LNCaP clone FGC (cell line): ENCODE data around the gene C11orf24.
A peak's percentile ranks its signal among the peaks of the same experiment; 100 is the strongest.

ENCODE experiments used
- DNase-seq: peaks from one replicate; pipeline ENCODE4 v3.0.0-alpha.2; 2011; ENCODE audit warnings: low read depth
- H3K4me3 ChIP-seq: 2 replicates; pipeline ENCODE4 v1.5.1; 2011; ENCODE audit warnings: mild to moderate bottlenecking, low read depth, low read length, control low read depth
- TF ChIP-seq, protein P1 (sequence below): IDR thresholded peaks from 2 replicates; pipeline ENCODE4 v1.5.1; 2012; ENCODE audit warnings: mild to moderate bottlenecking; ENCODE audit not compliant: control insufficient read depth, insufficient read depth; ENCODE audit errors: extremely low read depth

C11orf24 gene

DNA sequence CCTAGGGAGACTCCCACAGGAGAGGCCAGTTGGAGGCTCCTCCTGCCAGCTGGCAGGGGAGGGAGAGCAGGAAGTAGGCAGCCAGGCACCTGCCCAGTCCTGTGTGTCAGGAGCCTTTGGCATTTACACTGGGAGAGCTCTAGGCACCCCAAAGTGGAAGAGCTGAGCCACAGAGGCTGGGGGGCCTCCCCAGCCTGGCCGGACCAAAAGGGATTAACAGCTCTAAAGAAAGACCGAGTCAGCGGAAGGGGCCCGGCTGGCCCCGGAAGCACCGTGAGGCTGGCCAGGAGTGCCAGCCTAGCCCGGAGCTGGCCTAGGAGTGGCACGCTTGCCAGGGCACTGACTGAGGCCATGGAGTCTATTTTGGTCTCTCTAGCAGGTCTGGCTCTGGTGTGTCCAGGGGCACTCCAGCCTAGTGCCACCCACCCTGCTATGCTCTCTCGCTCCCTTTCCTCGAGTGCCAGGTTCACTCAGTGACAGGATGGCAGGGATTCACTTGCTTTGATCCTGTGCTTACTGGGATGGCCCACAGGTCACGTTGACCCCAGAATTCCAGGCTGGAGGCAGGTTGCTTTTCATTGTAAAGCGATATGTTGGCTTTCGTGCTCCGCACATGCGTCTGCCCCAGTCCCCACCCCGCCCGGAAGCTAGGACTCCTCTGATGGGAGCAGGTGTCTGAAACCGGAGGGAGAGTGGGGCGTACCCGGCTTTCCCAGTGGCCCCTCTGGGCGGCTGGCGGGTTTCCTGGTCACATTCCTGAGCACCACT is 55.4 kb downstream of the C11orf24 start:
- DNase-seq: no peak
- TF ChIP-seq, protein P1, sequence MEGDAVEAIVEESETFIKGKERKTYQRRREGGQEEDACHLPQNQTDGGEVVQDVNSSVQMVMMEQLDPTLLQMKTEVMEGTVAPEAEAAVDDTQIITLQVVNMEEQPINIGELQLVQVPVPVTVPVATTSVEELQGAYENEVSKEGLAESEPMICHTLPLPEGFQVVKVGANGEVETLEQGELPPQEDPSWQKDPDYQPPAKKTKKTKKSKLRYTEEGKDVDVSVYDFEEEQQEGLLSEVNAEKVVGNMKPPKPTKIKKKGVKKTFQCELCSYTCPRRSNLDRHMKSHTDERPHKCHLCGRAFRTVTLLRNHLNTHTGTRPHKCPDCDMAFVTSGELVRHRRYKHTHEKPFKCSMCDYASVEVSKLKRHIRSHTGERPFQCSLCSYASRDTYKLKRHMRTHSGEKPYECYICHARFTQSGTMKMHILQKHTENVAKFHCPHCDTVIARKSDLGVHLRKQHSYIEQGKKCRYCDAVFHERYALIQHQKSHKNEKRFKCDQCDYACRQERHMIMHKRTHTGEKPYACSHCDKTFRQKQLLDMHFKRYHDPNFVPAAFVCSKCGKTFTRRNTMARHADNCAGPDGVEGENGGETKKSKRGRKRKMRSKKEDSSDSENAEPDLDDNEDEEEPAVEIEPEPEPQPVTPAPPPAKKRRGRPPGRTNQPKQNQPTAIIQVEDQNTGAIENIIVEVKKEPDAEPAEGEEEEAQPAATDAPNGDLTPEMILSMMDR: no peak
- H3K4me3 ChIP-seq: no peak overlapping the region

DNA sequence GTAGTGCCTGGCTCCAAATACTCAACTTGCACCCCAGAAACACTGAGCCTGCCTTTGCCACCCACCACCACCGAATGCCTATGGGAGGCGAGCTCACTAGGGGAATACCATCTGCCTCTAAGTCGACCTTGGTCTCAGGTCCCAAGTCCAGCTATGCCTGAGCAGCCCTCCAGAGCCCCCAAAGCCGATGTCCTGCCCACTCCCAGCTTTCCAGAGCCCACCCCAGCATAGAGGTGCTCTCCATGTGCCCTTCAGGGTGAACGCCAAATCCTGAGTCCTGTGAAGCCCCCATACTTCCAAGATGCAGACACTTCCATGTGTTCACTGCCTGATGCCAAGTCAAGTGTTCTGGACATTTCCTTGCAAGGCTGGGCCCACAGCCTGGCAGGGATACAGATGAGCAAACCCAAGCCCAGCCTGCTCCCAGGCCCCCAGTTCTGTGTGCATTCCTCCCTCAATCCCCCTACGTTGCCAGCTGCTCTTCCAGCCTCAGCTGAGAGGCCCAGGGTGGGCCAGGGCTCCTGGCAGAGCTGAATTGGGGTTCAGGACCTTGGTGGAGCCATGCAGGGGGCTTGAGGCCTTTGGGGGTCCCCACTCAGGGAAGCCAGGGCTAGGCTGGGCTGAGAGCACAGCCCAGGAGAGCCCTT is 56.1 kb downstream of the C11orf24 start:
- DNase-seq: no peak
- TF ChIP-seq, protein P1: no peak
- H3K4me3 ChIP-seq: no peak overlapping the region

DNA sequence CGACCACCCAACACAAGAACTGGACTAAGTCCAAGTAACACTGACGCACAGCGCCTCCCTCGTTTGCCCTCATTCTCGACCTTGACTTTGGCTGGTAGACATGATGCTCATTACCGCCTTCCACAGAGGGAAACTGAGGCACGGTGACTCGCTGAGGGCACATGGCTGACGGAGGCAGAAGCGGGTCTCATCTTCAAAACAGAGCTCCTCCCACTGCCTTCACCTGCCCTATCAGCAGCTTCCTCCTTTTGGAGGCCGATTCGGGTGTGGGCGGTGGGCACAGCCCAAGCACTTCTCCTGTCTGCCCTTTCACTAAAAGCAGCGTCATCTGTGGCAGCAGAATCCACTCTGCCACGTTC is 56.7 kb downstream of the C11orf24 start:
- TF ChIP-seq, protein P1: no peak
- DNase-seq: no peak
- no peak overlapping the region for H3K4me3 ChIP-seq

DNA sequence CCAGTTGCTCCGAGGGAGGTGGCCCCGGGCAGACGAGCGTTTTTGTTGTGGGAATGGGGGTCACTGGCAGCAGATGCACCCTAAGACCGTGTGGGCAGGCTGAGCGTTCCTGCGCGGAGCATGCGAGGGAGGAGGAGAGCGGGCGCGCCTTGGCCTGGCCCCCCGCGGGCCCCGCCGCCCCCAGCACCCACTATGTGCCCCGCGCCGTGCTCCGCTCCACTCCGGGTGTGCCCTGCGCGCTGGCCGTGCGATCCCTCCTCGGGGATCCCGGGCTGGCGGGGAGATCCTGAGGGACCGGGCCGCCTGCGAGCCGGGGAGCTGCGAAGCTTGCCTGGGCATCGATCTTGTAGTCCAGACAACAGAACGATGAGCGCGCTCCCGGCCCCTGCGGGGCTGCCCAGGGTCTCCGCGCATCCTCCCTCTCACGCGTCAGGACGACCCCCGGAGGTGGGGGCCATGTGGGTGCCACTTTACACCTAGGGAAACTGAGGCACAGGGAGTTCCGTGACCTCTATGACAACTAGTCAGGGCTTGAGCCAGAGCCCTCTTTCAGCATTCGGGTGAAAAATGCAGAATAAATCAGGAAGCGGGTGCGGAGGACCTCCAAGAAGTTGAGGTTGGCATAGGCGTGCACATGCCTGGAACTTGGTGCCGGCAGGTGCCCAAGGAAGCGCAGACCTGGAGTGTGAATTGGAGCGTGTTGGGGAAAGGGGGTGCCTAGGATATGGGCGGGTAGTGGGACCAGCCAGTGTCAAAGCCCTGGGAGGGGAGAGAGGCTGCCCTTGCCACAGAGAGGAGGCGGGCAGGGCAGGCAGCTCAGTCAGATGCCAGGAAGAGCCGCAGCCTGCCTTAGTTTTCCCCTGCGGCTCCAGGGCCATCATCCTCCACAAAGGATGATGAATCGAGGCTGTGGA is 57.3 kb downstream of the C11orf24 start:
- TF ChIP-seq, protein P1: no peak
- no peak for DNase-seq
- peak overlapping the region; percentile 75 for H3K4me3 ChIP-seq

DNA sequence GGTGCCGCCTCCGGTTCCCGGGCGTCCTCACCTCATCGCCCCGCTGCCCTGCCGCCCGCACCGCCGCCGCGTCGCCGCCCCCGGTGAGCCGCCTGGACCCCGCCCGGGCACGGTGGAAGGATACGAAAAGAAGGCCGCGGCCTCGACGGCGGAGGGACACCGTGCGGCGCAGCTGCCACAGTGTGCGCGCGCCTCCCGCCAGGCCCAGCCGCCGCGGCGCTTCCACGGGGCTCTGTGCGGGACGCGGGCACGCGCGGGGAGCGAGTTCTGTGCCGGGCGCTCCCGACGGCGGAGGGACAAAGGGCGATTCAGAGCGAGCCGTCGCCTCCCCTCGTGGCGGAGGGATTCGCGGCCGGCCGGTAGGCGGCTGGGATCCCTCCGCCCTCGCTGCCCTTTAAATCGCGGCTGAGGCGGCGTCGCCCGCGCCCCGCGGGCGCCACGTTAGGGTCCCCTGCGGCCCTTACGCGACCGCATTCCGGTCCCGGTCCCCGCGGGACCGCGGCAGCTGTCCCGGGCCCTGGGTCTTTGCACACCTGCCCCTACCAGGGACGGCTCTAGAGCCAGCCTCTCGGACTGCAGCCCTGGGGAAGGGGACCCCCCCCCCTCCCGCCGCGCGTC is 58.1 kb downstream of the C11orf24 start:
- DNase-seq: peak; percentile 90
- peak overlapping the region; percentile 75 for H3K4me3 ChIP-seq
- TF ChIP-seq, protein P1: no peak

DNA sequence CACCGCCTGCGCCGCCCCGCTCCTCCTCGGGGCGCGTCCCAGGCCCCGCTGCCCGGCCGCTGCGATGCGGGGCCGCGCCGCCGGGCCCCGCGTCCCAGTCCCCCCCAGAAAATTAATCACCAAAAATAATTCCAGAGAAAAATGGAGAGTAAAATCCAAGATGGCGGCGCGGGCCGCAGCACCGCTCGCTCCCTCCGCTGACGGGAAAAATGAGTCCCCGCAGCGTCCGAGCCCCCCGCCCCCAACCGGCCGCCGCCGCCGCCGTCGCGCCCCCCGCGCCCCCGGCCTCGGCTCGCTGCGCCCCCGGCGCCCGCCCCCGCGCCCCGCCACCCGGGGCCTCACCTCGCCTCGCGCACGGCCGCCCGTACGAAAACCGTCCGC is 58.6 kb downstream of the C11orf24 start, which contains the start of gene KMT5B:
Gene KMT5B, minus strand, starts transcription at position 162 of the 381 bp plus-strand sequence. CDS start 23,220 bp downstream, outside the sequence.
- TF ChIP-seq, protein P1: no peak
- no peak for DNase-seq

More for the DNA sequence above, 58.6 kb downstream of the C11orf24 start, which contains the start of gene KMT5B:
- peak within 1 kb of the TSS; percentile 94 for H3K4me3 ChIP-seq
